Fibroblast of mammary gland (primary cell): ENCODE data around the gene EXOSC2.

ENCODE experiments used
- DNase-seq: peaks from one replicate; pipeline ENCODE4 v3.0.0-alpha.2; 2010; ENCODE audit warnings: low read depth
- H3K4me3 ChIP-seq: 2 replicates; pipeline ENCODE4 v1.5.1; 2011; ENCODE audit warnings: low read depth, mild to moderate bottlenecking, low read length, moderate library complexity; ENCODE audit not compliant: control insufficient read depth
- TF ChIP-seq, protein P1 (sequence below): conservative IDR thresholded peaks from 2 replicates; pipeline ENCODE4 v1.5.1; 2011; ENCODE audit warnings: low read depth, low read length, inconsistent platforms; ENCODE audit not compliant: control insufficient read depth, insufficient read depth

EXOSC2 gene

DNA sequence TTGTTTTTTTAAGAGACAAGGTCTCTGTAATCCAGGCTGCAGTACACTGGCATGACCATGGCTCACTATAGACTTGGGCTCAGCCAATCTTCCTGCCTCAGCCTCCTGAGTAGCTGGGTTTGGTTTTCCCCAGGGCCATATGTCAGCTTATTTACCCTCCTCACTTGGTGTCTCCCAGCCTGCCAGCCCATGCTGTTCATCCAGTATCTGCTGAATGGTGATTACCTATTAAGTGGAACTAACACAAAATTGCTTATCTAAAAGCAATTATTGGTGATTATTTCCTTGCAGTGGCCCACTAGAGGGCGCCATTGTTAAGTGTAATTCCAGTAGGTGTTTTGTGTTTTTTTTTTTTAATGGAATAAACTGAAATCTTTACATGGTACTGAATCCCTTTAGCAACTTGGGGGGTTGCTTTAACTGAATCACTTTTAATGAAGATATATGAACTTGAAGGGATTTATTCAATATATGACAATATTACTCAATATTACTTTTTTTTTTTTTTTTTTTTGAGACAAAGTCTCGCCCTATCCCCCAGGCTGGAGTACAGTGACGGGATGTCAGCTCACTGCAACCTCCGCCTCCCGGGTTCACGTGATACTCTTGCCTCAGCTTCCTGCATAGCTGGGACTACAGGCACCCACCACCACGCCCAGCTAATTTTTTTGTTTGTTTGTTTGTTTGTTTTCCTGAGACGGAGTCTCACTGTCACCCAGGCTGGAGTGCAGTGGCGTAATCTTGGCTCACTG is 13.8 kb downstream of the EXOSC2 start:
- TF ChIP-seq, protein P1, sequence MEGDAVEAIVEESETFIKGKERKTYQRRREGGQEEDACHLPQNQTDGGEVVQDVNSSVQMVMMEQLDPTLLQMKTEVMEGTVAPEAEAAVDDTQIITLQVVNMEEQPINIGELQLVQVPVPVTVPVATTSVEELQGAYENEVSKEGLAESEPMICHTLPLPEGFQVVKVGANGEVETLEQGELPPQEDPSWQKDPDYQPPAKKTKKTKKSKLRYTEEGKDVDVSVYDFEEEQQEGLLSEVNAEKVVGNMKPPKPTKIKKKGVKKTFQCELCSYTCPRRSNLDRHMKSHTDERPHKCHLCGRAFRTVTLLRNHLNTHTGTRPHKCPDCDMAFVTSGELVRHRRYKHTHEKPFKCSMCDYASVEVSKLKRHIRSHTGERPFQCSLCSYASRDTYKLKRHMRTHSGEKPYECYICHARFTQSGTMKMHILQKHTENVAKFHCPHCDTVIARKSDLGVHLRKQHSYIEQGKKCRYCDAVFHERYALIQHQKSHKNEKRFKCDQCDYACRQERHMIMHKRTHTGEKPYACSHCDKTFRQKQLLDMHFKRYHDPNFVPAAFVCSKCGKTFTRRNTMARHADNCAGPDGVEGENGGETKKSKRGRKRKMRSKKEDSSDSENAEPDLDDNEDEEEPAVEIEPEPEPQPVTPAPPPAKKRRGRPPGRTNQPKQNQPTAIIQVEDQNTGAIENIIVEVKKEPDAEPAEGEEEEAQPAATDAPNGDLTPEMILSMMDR, result peak; percentile 65
- DNase-seq, result peak; percentile 76
- H3K4me3 ChIP-seq, result no peak overlapping the region

DNA sequence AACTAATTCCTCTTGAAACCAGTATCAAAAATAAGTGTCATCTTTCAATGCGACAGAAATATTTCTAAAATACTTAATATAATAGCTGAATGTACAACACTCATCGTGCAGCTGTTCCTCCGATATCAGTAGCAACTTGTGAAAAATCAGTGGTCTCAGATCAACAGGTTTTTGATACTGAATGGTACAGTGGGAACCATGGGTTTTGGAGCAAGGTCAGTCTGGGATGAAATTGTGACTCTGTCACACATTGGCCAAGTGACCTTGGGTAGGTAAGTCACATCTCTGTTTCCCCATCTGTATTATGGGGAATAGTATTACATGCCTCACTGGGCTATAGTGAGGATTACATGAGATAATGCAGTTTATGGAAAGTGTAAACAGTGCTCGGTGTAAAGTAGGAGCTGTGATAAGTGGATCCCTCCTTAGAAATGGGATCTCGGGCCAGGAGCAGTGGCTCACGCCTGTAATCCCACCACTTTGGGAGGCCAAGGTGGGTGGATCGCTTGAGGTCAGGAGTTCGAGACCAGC is 17.3 kb downstream of the EXOSC2 start:
- TF ChIP-seq, protein P1, result no peak
- H3K4me3 ChIP-seq, result no peak overlapping the region
- no peak for DNase-seq

DNA sequence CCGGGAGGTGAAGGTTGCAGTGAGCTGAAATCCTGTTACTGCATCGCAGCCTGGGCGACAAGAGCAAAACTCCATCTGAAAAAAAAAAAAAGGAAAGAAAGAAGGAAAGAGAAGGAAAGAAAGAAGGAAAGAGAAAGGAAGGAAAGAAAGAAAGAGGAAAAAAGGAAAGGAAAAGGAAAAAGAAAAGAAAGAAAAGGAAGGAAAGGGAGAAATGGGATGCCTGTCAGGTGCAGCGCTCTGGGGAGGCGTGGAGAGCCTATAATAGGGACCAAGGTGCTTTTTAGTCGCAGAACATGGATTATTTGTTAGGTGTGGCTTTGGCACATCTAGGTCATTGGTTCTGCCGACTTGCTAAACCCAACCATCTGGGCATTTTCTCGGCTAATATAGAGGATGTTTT is 17.9 kb downstream of the EXOSC2 start:
- TF ChIP-seq, protein P1, result no peak
- DNase-seq, result no peak
- no peak overlapping the region for H3K4me3 ChIP-seq

DNA sequence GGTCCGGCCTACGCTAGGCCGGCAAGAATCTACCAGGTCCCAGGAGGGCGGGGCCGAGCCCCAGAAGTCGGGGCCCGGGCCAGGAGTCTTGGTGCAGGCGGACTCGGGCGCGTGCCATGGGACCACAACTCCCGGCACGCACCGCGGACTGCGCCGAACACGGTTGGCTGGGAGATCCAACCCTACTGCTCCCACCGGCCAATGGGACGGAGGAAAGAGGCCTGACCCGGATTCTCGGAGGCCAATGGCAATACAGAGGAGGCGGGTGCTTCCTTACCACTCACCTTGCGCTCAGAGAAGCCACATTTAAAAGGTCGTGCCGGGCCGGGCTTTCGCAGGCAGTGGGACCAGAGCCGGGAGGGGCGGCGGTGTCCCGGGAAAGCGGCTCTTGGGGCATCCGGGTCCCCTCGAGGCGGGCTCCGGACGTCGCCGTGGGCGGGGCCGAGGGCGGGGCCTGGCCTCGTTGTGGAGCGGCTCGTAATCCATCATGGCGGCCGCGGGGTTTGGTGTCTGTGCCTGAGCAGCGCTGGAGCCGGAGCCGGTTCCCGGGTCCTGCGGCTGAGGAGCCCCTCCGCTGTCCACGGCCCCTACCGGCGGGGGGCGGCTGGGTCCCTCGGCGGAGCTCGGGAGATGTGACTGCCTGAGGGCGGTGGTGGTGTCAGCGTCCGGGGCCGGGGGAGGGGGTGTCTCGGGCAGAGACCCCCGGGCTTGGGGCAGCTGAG is 19.1 kb downstream of the EXOSC2 start:
- DNase-seq, result peak; percentile 98
- TF ChIP-seq, protein P1, result no peak
- peak overlapping the region; percentile 66 for H3K4me3 ChIP-seq

DNA sequence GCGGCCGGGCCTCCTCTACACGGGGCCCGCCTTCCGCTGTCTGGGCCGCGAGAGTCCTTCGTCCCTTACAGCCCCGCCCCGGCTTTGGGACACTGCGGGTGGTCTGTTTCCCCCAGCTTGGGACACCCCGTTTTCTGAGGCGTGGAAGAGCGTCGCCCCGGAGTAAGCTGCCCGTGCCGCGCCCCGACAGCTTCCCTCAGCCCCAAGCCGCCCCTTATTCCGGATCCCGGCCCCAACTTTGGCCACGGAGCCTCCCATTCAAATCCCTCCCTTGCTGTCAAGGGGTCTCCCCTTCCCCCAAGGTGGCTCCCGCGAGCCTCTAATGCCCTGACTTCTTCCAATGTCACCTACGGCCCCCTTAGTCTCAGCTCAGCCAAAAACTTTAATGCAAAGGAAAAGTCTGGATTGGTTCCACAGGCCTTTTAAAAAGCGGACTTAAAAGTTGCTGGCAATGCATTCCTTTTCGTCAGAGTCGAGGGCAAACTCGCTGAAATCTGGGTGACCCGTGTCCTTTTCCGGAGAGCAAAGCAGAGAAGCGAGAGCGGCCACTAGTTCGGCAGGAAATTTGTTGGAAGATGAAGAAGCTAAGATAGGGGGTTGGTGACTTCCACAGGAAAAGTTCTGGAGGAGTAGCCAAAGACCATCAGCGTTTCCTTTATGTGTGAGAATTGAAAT is 19.8 kb downstream of the EXOSC2 start:
- DNase-seq, result peak; percentile 32
- TF ChIP-seq, protein P1, result no peak
- H3K4me3 ChIP-seq, result peak overlapping the region; percentile 66

DNA sequence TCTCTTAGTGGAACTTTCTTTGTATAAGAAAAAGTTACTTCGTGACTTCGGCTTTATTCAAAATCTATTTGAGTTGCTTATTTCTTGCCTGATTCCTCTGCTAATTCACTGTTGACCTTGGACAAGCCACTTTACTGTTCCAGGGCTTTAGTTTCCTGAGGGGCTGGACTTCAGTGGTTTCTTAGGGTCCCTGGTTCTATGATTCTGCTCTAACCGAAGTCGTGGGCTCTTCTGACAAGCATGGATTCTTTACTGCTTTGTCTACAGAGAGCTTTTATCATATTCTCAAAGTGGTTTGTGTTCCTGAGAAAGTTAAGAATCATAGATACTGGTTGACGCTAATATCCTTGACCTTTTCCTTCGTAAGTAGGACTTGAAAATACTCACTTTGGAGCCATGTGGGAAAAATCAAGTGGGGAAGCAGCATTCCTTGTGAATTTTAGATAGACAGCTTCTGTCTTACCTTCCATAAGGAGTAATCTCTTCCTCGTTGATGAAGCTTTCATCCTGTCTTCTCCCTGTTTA is 21.1 kb downstream of the EXOSC2 start:
- DNase-seq, result peak; percentile 35
- peak overlapping the region; percentile 66 for H3K4me3 ChIP-seq

More for the DNA sequence above, 21.1 kb downstream of the EXOSC2 start:
- TF ChIP-seq, protein P1, result no peak
